C4-2B (cell line): ENCODE measurements around the gene LONRF2.
A peak's percentile ranks its signal among the peaks of the same experiment; 100 is the strongest.

Experiments
- ZFX ChIP-seq: fragments of 450-650 bp; IDR thresholded peaks from 2 replicates; pipeline ENCODE4 v1.6.1; 2017
- TF ChIP-seq, protein P1 (sequence below): fragments of 450-650 bp; conservative IDR thresholded peaks from 2 replicates; pipeline ENCODE4 v1.5.1; 2017; ENCODE audit warnings: mild to moderate bottlenecking

DNA sequence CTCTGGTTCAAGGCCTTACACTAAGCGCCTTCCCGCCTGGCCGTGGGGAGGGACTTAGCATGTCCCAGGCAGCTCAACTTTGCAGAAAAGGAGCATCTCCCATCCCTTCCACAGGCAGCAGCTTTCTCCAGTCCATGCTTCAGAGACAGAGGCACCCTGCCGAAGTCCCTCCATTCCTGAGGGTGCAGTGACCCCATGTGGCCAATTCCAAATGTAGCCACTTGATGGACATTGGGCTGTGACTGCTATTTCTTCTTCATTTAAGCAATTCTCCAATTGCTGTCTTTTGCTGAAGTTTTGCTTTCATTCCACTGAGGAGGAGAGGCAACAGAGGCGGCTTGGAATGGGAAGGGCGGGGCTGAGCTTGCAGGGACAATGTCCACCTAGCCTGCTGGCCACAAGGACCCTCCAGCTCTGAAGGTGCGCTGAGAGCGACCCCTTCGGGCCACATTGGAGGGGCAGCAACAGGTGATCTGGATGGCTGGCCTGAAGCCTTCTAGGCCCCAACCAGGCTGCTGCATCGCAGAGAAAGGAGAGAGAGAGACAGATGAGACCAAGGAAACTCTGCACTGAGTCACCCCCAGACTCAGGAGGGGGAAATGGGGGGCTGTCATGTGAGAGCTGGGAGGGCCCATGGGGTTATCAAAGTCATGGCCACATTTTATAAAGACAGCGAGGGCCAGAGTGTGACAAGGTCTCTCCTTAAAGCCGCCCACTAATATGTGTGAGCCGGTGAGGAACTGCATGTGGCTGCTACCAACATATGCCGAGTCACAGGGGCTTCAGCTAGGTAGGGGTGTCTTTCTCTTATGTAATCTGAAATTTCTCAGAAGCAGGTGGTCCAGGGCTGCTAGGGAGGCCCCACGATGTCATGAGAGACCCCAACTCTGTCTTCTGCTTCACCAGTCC, 61.3 kb downstream of the LONRF2 start:
- TF ChIP-seq, protein P1, sequence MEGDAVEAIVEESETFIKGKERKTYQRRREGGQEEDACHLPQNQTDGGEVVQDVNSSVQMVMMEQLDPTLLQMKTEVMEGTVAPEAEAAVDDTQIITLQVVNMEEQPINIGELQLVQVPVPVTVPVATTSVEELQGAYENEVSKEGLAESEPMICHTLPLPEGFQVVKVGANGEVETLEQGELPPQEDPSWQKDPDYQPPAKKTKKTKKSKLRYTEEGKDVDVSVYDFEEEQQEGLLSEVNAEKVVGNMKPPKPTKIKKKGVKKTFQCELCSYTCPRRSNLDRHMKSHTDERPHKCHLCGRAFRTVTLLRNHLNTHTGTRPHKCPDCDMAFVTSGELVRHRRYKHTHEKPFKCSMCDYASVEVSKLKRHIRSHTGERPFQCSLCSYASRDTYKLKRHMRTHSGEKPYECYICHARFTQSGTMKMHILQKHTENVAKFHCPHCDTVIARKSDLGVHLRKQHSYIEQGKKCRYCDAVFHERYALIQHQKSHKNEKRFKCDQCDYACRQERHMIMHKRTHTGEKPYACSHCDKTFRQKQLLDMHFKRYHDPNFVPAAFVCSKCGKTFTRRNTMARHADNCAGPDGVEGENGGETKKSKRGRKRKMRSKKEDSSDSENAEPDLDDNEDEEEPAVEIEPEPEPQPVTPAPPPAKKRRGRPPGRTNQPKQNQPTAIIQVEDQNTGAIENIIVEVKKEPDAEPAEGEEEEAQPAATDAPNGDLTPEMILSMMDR: peak; percentile 80
- TF ChIP-seq ZFX: no peak
